Measurements from ENCODE around the gene CLASRP.

DNA sequence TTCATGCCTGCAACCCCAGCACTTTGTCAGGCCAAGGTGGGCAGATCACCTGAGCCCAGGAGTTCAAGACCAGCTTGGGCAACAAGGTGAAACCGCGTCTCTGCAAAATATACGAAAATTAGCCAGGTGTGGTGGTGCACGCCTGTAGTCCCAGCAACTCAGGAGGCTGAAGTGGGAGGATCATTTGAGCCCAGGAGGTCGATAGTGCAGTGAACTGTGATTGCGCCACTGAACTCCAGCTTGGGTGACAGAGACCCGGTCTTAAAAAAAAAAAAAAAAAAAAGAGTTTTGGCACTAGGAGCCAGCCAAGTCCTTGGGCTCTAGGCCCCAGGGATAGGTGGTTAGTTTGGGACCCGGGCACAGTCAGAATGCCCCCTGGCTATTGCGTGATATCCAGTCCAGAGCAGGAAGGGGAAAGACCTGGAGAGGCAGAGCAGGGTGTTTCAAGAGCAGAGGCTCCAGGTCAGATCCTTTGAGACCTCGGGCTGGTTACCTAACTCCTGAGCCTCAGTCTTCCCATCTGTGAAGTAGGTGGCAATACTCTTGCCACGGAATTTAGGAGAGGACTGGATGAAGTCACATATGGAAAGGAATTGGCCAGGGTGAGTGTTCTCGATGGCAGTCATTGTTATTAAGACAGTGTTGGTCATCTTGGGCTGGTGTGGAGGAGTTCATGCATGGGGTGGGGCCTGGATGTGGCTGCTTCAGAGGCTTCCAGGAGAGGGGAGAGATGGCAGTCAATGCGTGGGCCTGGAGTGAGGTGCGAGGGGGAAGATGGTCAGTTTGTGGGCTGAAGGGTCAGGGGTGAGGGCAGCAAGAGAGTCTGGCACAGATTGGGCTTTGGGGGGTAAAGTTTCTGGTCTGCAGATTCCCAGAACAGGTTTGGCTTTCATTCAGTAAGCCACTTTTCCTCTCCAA is 56.9 kb downstream of the CLASRP start:
- TF ChIP-seq, protein P1, sequence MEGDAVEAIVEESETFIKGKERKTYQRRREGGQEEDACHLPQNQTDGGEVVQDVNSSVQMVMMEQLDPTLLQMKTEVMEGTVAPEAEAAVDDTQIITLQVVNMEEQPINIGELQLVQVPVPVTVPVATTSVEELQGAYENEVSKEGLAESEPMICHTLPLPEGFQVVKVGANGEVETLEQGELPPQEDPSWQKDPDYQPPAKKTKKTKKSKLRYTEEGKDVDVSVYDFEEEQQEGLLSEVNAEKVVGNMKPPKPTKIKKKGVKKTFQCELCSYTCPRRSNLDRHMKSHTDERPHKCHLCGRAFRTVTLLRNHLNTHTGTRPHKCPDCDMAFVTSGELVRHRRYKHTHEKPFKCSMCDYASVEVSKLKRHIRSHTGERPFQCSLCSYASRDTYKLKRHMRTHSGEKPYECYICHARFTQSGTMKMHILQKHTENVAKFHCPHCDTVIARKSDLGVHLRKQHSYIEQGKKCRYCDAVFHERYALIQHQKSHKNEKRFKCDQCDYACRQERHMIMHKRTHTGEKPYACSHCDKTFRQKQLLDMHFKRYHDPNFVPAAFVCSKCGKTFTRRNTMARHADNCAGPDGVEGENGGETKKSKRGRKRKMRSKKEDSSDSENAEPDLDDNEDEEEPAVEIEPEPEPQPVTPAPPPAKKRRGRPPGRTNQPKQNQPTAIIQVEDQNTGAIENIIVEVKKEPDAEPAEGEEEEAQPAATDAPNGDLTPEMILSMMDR (IDR thresholded peaks at IDR 0.05): no peak
- TF ChIP-seq POLR2A (IDR thresholded peaks at IDR 0.05): no peak

Data from breast epithelium (tissue), 3 donors.